Measurements from ENCODE around the gene SYT8.

Gene SYT8

DNA sequence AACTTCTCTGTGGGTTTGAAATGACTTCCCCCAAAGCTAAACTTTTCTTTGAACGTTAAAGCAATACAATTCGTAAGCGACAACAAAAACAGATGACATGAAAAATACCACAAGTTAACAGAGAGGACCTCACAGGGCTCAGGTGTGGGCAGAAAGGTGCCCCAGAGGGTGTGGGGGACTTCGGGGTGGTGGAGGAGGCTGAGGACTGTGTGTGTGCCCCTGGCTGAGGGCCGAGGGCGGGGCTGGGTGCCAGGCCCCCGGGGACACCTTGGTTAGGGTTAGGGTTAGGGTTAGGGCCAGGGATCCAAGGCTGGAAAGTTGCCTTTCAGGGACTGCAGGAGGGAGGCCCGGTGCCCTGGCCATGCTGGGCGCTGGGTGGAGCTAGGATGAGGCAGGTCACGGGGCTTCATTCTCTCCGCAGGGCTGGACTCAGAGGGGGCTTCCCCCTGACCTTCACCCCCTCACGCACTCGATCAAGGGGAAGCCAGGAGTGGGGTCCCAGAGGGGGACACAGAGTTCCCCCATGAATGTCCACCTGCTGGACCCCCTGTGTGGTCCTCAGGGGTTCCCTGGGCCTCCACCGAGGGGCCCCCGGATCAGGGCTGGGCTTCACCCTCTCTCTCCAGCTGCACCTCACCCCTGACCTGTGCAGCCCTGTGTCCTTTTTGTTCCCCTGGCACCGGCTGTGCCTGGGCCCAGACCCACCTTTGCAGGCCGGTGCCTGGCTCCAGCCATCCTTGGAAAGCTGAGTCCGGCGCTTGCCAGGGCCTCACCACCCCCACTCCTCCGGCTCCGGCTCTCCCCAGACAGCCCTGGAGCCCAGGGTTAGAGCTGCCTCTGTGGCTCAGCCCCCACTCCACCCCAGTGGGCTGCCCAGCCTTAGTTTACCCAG is 11.0 kb downstream of the SYT8 start:
- DNase-seq (ENCODE audit: low spot score): no peak

DNA sequence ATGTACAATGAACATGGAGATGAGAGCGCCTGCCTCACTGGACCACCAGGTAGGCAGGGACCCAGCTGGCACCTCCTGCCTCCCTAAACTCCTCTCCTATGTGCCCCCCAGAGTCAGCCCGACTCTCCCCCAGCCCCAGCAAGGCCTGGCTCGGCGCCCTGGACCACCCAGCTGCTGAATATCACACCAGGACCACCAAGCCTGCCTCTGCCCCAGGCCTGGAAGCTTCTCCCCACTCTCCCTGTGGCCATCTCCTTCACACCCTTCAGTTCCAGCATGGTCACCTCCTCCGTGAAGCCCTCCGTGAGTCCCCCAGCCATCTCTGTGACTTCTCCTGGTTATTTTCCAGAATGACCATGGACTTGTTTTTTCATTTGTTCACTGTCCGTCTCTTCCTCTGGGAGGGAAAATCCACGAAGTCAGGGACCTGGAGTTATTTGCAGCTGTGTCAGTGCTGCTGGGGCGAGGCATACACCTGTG is 11.7 kb downstream of the SYT8 start:
- DNase-seq (ENCODE audit: low spot score): no peak

DNA sequence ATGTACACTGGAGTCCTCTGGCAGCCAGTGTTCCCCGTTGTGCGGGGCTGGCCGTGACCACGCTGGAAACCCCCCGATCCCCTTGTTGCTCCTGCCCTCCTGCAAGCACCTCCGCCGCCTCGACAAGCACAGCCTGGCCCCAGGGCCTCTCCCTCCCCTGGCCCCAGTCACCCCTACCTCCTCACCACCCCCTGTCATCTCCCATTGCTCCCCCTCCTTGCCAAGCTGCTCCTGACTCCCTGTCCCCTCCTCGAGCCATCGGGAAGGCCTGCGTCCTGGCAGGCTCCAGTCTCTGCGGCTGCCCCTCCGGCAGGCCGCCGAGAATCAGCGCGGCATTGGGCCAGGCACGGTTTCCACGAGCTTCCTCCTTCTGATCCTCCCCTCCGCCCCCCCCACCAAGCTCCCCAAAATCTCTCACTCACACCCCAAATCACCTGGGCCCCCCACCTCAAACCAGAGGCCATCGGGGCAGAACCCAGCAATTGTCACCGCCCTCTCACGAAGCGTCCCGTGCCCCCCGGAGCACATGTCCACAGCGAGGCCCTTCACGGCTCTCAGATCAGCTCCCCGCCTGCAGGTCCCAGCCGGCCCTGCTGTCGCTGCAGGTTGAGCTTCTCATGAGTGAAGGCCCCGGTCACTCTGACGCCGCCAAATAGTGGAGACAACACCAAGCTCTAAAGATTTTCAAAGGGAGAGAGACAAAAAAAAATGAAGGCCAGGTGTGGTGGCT is 12.4 kb downstream of the SYT8 start:
- no peak for DNase-seq (ENCODE audit: low spot score)

DNA sequence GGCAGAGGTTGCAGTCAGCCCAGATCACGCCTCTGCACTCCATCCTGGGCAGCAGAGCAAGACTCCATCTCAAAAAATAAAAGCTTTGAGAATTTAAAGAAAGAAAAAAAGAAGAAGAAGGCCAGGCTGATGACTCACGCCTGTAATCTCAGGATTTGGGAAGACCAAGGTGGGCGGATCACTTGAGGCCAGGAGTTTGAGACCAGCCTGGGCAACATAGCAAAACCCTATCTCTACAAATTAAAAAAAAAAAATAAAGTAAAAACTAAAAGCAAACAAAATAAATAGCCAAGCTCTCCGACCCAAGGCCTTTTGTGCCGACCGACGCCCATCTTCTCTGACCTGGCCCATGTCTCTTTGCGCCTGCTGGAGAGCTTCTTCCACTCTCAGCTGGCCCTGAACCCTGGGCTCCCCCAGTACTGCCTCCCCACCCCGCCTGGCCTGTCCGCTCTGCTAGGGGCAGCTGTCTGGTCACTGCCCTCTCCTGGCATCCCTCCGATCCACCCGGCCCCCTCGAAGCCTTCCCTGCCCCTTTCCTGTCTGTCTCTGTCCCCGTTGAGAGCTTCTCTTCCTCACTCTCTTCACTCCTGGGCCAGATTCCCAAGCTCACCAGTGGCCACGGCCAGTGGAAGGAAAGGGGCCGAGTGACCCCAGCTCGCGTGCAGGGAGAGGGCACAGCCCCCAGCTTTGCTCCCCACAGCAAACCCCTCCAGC is 13.3 kb downstream of the SYT8 start:
- DNase-seq (ENCODE audit: low spot score): no peak

DNA sequence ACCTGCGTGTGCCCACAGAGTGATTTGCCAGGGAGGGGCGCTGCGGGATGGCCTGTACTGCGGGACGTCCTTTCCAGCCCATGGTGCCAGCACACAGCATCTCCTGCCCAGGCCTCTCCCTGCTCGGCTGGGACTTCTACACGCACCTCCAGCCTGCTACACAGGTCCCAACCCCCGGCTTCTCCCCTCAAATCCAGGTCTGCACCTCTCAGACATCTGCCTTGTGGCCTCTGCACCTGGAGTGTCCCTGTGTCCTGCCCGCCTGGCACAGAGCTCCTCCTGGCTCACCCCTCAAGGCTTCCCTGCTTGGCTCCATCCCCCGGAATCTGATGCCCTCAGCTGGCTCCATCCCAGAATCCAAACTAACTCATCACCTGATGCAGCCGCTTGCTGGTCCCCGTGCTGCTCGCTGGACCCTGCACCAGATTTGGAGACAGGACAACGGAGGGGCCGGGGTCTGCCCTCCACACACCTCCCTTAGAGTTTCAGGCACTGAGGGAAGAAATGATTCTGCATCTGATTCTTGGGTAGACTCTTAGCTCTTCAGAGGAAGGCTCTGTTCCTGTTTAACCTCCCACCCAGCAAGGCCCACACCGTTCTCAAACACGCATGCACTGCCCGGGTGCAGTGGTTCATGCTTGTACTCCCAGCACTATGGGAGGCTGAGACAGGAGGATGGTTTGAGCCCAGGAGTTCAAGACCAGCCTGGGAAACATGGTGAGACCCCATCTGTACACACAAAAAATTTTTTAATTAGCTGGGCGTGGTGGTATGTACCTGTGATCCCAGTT is 14.0 kb downstream of the SYT8 start:
- no peak for DNase-seq (ENCODE audit: low spot score)

DNA sequence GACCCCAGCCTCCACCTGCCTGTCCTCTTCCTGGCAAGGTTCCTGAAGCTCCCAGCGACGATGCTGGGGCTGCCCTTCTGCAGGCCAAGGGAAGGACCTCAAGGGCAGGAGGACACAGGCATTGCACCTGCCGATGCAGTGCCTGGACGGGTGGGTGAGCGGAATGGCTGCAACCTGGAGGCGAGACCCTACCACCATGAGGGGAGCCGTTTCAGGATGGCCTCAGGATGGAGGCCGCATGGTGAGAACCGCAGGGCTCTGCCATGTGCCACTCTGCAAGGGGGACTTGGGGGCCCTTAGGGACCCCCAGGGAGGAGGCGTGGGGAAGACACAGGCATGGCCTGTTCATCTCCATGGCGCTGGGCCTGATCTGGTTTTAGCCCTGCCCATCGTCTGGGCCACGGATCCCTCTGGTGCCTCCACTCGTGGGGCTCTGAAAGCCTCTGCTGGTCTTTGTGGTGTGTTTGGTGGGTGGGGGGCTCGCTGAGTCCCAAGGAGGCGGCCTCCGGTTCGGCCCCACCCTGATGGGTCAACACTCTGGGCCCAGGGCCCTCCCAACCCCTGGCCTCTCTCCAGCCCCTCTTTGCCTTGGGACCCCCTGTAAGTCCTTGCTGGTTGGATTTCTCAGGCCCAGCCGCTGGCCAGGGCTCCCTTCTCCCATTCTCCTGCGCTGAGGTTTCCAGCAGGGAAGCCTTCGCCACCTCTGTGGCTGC is 16.8 kb downstream of the SYT8 start:
- no peak for DNase-seq (ENCODE audit: low spot score)

DNA sequence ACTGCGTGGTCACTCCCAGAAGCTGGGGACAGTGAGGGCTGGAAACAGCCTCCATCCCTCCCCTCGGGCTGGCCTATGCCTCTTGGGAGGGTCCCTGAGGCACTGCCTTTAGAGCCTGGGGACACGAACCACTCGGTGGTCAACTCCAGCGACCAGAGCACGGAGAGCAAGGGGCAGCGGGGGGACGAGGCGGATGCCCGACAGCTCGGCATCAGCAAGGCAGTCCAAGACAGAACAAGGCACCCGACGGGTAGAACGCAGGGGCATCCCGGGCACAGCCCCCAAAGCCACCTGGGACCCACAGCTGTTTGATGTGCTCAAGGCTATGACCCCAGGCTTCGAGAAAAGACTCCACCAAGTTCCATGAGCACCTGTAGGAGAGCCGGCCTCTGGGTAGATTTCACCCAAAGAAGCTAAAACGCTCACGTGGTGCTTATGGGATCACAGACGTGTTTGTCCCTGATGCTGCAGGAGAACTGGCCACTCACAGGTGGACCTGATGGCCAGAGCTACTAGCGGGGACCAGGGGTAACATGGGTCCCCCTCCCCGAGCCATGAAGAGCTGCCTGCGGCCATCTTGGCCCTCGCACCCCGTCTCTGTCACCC is 17.6 kb downstream of the SYT8 start:
- DNase-seq (ENCODE audit: low spot score): no peak

DNA sequence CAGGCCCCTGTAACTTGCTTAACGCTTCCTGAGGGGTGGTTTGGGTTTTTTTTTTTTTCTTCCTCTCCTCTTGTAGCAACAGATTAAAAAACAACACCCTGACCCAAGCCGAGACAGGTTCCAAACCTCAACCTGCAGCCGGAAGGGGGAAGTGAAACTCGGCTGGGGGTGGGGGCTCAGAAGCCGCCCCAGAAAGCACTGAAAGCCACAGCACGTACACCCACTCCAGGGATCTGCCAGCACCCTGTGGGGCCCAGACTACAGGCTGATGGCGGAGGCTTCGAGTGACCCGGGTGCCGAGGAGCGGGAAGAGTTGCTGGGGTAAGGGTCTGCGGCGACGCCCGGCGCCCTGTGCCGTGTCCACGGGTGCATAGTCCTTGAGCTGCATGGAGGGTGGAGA is 18.1 kb downstream of the SYT8 start, which contains the start of gene LSP1:
TSS of gene LSP1 (plus strand) at position 208 of the 400 bp plus-strand sequence. CDS start at position 269, 61 bp downstream.
- no peak for DNase-seq (ENCODE audit: low spot score)

DNA sequence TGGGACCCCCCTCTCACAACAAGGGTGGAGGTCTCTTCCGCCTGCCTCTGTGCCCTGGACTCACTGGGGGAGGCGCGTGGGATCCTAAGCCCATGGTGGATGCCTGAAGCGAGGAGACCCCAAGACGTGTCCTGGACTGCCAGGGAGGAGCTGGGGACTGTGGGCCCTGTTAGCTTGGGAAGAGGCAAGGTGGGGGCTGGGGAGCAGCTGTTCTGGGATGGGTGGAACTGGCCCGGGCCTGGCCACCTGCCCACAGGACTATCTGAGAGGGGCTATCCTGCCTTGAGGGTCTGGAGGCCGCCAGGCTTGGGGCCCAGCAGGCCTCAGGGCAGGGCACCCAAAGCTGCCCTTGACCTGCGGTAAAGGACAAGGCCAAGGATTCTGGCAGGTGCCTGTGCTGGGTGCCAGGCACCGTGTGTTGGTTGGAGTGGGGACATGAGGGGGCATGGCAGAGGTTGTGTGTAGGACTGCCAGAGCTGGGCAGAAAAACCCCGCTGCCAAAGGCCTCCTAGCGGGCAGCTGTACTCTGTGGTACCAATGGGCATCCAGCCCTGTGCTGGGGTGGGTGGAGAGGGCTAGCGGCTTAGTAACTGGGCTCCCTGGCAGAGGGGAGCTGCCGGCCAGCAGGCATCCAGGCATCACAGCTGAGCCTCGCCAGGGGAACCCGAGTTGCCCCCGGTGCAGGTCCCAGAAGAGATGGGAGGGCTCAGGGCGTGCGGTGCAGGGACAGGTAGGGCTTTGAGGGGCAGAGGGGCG is 18.8 kb downstream of the SYT8 start:
- DNase-seq (ENCODE audit: low spot score): no peak

DNA sequence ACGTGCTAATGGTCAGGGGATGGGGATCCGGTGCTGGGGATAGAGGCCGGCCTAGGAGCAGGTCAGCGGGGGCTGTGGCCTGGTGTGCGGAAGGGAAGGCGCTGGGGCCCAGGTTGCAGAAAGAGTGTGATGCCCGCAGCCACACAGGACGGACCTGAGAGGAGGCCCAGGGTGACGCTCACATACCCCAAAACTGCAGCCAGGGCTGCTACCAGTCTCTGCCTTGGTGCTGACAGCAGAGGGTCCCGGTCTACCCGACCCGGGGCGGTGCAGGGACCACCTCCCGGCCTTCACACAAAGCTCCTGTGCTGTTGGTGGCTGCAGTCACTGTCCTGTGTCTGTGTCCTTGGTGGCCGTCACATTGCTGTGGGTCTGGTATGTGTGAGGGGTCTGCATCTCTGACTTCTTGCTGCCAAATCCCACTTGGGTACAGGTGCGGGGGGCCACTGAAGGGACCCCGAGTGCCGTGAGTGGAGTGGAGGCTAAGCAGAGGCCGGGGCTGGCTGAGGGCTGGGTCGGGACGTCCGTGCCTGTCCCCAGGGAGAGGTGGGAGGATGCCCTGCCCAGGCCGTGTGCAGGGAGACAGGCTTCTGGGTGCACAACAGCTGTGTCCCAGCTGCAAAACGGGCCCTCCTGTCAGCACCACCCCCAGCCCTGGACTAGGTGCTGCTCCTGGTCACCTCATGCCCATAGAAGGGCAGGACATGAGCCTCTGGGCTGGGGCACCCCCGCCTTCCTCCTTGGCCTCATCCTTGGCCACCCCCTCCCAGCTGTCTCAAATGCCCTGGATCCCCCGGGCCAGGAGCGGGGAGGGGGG is 19.6 kb downstream of the SYT8 start:
- DNase-seq (ENCODE audit: low spot score): no peak

DNA sequence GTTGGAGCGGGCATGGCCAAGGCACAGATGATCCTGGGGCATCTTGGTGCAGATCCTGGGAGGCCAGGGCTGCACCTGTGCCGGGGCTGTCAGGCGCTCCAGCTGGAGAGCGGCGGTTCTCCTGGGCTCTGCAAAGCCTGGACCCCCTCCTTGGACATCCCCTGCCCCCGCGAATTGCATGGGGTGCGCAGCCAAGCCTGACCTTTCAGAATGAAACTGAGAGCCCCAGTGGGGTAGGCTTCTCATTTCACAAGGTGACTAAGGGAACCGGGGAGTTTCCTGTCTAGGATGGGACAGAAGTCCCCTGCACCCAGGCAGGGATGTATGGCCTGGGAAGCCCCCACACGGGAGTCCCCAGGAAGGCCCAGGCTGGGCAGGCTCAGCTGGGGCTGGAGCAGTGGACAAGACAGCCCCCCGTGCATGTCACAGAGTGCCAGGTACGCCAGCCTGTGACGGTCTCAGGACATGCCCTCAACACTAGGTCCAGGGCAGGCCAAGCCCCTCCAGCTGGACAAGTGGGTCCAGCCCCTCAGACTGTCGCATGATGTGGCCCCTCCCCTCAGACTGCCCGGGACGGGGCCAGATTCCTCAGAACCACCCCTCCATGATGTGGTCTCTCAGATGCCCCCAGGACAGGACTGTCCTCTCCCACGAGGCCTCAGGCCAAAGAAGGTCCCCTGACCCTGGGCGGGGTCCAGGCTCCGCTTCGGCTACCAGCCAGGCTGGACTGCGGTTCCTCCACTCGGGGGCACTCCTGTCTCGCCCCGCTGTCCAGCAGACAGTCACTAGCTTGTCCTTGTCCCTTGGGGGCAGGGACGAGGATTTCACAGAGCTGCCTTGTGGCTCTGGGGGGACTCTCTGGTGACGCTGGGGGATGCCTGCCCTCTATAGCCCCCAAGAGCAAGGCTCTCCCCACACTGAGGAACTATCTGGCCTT is 20.4 kb downstream of the SYT8 start:
- DNase-seq (ENCODE audit: low spot score): no peak

DNA sequence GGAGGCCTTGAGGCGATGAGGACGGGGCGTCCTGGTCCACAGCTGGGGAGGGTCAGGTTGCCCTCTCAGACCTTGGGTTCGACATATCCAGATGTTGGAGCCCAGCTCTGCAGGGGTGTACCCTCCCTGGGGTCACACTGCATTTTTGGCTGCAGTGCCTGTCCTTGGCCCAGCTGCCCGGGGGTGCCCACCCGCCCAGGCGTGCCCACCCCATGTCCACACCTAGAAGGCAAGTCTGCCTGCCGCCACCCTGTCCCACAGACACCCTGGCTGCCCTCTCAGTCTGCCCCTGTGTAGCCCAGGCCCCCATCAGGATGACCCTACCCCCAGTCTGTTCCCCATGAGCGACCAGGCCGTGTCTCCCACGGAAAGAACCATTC is 21.1 kb downstream of the SYT8 start:
- no peak for DNase-seq (ENCODE audit: low spot score)

DNA sequence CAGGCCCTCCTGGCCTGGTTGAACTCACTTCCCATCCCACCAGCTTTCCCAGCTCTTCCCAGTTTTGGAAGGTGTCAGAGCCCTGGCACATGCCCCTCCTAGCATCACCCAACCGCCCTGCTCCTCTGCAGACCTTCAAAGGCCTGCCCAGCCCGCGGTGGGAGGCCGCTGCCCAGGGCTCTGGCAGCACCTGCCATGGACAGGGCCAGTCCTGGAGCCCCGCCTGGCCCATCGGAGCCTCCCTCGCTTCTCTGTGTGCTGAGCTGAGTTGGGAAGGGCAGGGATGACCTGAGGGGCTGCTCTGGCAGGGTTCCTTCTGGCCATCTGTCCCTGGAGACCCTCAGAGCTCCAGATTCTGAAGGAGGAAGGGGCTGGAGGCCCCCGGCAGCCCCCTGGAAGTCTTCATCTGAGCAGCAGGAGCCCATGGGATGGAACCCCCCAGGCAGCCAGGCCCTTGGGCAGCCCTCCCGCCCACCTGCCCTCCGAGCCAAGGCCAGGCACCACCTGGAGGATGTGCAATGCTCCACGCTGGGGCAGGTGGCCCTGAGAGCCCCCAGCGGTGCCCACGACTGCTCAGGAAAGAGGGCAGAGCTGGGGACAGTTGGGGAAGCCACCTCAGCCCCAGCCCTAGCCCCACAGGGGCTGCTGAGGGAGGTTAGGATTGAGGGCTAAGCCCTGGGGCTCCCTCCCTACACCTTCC is 21.7 kb downstream of the SYT8 start:
- no peak for DNase-seq (ENCODE audit: low spot score)

DNA sequence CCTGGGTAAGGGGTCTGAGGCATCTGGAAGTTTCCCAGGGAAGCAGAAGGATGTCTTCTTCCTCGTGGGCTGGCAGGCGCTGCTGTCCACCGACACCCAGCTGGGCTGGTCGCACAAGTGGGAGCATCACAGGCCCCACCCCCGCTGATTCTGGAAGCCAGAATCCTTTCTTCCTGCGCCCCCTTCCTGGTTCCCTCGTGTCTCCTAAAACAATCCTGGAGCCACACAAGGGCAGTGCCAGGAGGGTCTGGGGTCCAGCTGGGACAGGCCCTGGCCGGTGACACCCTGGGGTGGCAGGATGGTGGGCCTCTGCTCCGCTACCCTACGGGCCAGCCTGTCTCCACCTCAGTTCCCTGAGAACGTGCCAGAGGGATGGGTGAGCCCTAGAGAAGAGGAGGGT is 22.3 kb downstream of the SYT8 start:
- no peak for DNase-seq (ENCODE audit: low spot score)

DNA sequence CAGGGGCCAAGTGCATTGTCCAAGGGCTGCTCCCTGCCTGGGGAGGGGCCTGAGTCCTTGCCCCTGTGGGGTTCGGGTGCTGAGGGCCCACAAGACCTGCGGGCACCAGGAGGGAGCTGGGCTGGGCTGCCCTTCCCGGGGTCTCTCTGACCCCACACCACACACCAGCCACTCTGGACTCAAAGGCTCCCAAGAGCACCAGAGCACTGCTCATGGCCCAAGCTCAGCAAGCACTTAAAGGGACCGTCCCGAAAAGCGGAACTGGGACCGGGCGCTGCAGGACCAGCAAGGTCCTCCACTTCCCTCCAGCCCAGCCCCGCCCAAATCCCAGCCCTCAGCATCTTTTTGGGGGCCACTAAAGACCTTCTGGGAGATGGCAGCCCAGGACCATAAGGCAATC is 23.4 kb downstream of the SYT8 start:
- no peak for DNase-seq (ENCODE audit: low spot score)

DNA sequence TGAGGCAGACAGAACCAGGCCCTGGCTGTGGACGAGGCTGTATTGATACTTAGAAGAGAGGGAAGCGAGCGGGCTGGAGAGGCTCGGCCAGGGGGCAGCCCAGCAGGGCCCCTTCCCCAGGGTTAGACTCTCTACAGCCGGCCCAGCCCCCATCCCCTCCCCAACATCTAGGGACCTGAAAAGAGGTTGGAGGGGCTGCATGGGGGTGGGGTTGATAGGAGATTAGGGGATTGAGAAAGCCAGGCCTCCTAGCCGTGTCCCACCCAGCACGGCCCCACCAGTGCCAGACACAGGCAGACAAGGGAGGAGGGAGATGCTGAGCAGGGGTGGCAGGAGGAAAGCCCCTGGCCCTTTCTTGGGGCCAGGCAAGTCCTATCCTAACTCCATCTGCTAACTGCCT is 23.8 kb downstream of the SYT8 start:
- no peak for DNase-seq (ENCODE audit: low spot score)

DNA sequence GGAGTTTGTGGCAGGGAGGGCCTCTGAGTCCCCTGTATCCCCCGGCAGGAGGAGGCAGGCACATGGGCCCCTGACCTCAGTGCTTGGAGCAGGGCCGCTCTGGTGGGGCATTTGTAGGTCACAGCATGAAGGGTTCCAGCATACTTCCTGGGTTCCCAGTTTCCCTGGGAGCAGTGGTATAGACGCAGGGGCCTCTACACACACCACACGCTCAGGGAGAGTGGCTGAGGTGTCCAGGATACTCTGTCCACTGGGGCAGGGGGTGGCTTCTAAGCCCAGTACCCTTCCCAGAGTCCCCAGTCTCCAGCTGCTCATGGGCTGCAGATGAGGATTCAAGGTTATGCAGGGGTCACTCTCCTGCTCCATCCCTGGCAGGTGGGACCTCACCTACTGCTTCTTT is 24.2 kb downstream of the SYT8 start:
- no peak for DNase-seq (ENCODE audit: low spot score)
